Endodermal cell (in vitro differentiated cells): ENCODE data around the gene HMGXB4. TPM values are rescaled to one million over a fixed set of nuclear protein-coding genes. Genes with fewer than 3 reads are reported as not detected.

Experiments used
- DNase-seq: peaks from one replicate; pipeline ENCODE4 v3.0.0-alpha.2; 2017
- H3K27ac ChIP-seq: 2 replicates; pipeline ENCODE4 v1.5.1; 2013; ENCODE audit warnings: mild to moderate bottlenecking, low read depth, low read length, moderate library complexity
- H3K27me3 ChIP-seq: 2 replicates; pipeline ENCODE4 v1.6.1; 2013; ENCODE audit warnings: mild to moderate bottlenecking, low read length, moderate library complexity; ENCODE audit not compliant: insufficient read depth, control insufficient read depth, poor library complexity, severe bottlenecking
- H3K36me3 ChIP-seq: 2 replicates; pipeline ENCODE4 v1.7.0; 2013; ENCODE audit warnings: mild to moderate bottlenecking, low read length, moderate library complexity; ENCODE audit not compliant: control insufficient read depth, insufficient read depth
- H3K4me1 ChIP-seq: one replicate; pipeline ENCODE4 v1.7.0; 2013; ENCODE audit warnings: low read length; ENCODE audit not compliant: control insufficient read depth, insufficient read depth
- H3K4me3 ChIP-seq: 2 replicates; pipeline ENCODE4 v1.5.1; 2013; ENCODE audit warnings: mild to moderate bottlenecking, low read length, moderate library complexity
- H3K9ac ChIP-seq: 2 replicates; pipeline ENCODE4 v1.6.1; 2013; ENCODE audit warnings: mild to moderate bottlenecking, low read length, moderate library complexity; ENCODE audit not compliant: poor library complexity, severe bottlenecking; ENCODE audit errors: extremely low read depth
- H3K9me3 ChIP-seq: 2 replicates; pipeline ENCODE4 v1.6.1; 2013; ENCODE audit warnings: mild to moderate bottlenecking, low read length, moderate library complexity; ENCODE audit not compliant: control insufficient read depth
- H3K27ac Mint-ChIP-seq: 2 replicates; pipeline ENCODE4 v1.8.0; 2020; ENCODE audit warnings: mixed read lengths
- H3K27me3 Mint-ChIP-seq: 2 replicates; pipeline ENCODE4 v1.8.0; 2021; ENCODE audit warnings: mild to moderate bottlenecking, mixed read lengths; ENCODE audit not compliant: insufficient read depth
- H3K36me3 Mint-ChIP-seq: 2 replicates; pipeline ENCODE4 v1.8.0; 2020; ENCODE audit warnings: low read depth, mixed read lengths
- H3K4me1 Mint-ChIP-seq: 2 replicates; pipeline ENCODE4 v1.8.0; 2020; ENCODE audit warnings: mixed read lengths
- H3K4me3 Mint-ChIP-seq: 2 replicates; pipeline ENCODE4 v1.8.0; 2020; ENCODE audit warnings: mild to moderate bottlenecking, moderate library complexity, mixed read lengths
- H3K9me3 Mint-ChIP-seq: 2 replicates; pipeline ENCODE4 v1.8.0; 2020; ENCODE audit warnings: mild to moderate bottlenecking, mixed read lengths
- CTCF ChIP-seq: fragments of 200-600 bp; sonication (generic); conservative IDR thresholded peaks from 2 replicates; pipeline ENCODE4 v1.5.0; 2021; ENCODE audit warnings: antibody characterized with exemption, mild to moderate bottlenecking
- whole genome bisulfite sequencing, 2 experiments: methylation state at CpG; one replicate each; pipeline versions ENCODE4 v1.1.5 to v1.1.7; 2013; ENCODE audit warnings: missing lambda C conversion rate in 2 of 2, mixed read lengths in 1 of 2; ENCODE audit not compliant: insufficient coverage in 1 of 2, insufficient read length in 1 of 2; 5-methylcytosine and 5-hydroxymethylcytosine counted together
- total RNA-seq, 2 donors: library from RNA; stranded (reverse); fragmentation: NEBNext Ultra II Directional in 1 of 2; extraction: Animal tissue kit (Norgen Biotek cat#: 25700) in 1 of 2; gene quantifications; 2 replicates in 1 of 2; 3 replicates in 1 of 2; pipeline ENCODE4 v1.2.1, GENCODE V29; 2021

HMGXB4 gene
- total RNA-seq, 2 donors from 2014 or later = 36.2 to 58.9 TPM

- no peaks in the 10 kb centered on the region for H3K27me3 Mint-ChIP-seq
- Histone ChIP-seq H3K4me3 (no peak overlapping the region), H3K9ac (no peak overlapping the region), H3K27me3 (no peaks in the 10 kb centered on the region), H3K36me3 (no peaks in the 10 kb centered on the region), H3K4me1 (no peaks in the 10 kb centered on the region), H3K9me3 (no peaks in the 10 kb centered on the region), H3K27ac (no peak overlapping the region)
- TF ChIP-seq CTCF = no peak
- no peak overlapping the region for H3K4me3 Mint-ChIP-seq
- WGBS, 2 experiments = 87% methylated on average over 3 to 4 of the region's 5 CpGs
- no peaks in the 10 kb centered on the region for H3K36me3 Mint-ChIP-seq
- DNase-seq = peak; percentile 79
- H3K9me3 Mint-ChIP-seq = peaks cover 2% of the 10 kb centered on the region
- H3K27ac Mint-ChIP-seq = peak overlapping the region; percentile 16
- H3K4me1 Mint-ChIP-seq = peaks cover 26% of the 10 kb centered on the region
These were observed 30.2 kb upstream of the HMGXB4 start for GRCh38 chr22:35226958-35227647.

GRCh38 chr22:35229865-35230264, 27.4 kb upstream of the HMGXB4 start:
- Mint-ChIP-seq H3K4me1 (peaks cover 26% of the 10 kb centered on the region), H3K9me3 (peaks cover 3% of the 10 kb centered on the region), H3K36me3 (no peaks in the 10 kb centered on the region), H3K4me3 (no peak overlapping the region), H3K27me3 (peaks cover 4% of the 10 kb centered on the region), H3K27ac (no peak overlapping the region)
- no peak overlapping the region for H3K9ac ChIP-seq
- no peak overlapping the region for H3K4me3 ChIP-seq
- H3K36me3 ChIP-seq = no peaks in the 10 kb centered on the region
- peaks cover 16% of the 10 kb centered on the region for H3K27me3 ChIP-seq
- H3K4me1 ChIP-seq = no peaks in the 10 kb centered on the region
- no peak overlapping the region for H3K27ac ChIP-seq
- H3K9me3 ChIP-seq = no peaks in the 10 kb centered on the region
- no peak for TF ChIP-seq CTCF
- 88 to 89% methylated on average over 2 to 7 of the region's 7 CpGs for WGBS, 2 experiments
- peak; percentile 30 for DNase-seq

- peaks cover 26% of the 10 kb centered on the region for H3K4me1 Mint-ChIP-seq
- no peak overlapping the region for H3K27ac Mint-ChIP-seq
- TF ChIP-seq CTCF = no peak
- Histone ChIP-seq H3K4me1 (no peaks in the 10 kb centered on the region), H3K4me3 (no peak overlapping the region), H3K9me3 (no peaks in the 10 kb centered on the region), H3K36me3 (no peaks in the 10 kb centered on the region), H3K9ac (no peak overlapping the region), H3K27ac (no peak overlapping the region), H3K27me3 (peaks cover 16% of the 10 kb centered on the region)
- no peaks in the 10 kb centered on the region for H3K36me3 Mint-ChIP-seq
- DNase-seq = peak; percentile 19
- H3K27me3 Mint-ChIP-seq = peaks cover 7% of the 10 kb centered on the region
- no peak overlapping the region for H3K4me3 Mint-ChIP-seq
- H3K9me3 Mint-ChIP-seq = peaks cover 8% of the 10 kb centered on the region
These were observed 26.9 kb upstream of the HMGXB4 start for GRCh38 chr22:35230417-35230816.
